Measurements from ENCODE around the gene HPCAL1.

HPCAL1 gene

DNA sequence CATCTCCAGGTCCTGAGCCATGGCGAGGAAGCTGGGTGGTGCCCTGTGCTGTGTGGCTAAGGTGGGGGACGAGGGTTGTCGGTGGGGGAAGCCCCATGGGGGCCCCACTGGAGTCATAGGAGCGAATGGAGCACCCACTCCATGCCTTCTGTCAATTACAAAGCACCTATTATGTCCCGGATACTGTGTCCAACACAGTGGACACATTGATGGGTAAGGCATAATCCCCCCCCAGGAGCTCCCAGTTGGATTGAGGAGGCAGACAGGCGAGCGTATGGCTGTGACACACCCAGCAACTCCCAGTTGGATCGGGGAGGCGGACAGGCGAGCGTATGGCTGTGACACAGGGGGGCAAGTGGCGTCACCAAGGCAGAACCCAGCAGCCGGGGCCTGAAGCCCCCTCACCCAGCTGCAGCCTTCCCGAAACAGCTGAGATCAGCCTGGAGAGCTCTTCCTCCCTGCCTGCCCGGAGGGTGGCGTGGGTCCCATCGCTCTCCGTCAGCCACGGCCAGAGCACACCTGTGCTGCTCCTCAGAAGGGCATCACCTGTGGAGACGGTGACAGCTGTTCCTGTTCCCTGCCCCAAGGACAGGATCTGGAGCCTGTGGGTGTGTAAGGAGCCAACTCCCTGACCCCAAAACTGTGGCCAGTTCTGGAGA is 69.6 kb downstream of the HPCAL1 start:
- no peak for DNase-seq

DNA sequence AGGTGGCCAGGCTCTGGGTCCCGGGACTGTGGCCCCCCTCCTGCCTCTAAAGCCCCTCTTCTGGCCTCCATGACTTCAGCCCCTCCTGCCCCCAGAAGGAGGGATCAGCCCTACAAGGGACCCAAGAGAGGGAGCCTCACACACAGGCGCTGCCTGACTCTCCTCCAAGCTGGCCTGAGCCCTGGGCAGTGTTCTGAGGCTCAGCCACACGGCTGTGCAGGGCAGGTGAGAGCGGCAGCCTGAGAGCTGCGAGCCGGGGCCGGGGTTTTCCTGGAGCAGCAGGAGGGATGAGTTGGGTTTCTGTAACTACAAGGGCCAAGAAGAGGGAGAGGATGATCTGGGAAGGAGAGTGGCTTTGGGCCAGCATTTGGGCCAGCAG is 70.1 kb downstream of the HPCAL1 start:
- DNase-seq = no peak

DNA sequence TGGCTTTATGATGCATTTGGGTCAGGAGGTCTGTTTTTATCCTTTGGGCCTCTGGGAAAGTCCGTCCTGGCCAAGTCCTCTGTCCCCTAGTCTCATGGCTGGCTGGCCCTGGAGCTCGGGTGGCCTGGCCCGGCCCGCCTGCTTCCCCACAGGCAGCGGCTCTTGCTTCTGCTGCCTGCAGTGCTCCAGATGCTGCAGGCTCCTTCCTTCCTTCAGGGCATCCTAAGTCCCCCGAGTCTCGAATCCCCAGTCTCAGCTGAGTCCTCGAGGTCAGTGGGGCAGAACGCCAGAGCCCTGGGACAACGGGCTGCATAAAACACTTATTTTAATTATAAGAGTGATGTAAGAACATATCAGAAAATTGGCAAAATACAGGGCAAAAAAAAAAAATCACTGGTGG is 71.2 kb downstream of the HPCAL1 start:
- no peak for DNase-seq

DNA sequence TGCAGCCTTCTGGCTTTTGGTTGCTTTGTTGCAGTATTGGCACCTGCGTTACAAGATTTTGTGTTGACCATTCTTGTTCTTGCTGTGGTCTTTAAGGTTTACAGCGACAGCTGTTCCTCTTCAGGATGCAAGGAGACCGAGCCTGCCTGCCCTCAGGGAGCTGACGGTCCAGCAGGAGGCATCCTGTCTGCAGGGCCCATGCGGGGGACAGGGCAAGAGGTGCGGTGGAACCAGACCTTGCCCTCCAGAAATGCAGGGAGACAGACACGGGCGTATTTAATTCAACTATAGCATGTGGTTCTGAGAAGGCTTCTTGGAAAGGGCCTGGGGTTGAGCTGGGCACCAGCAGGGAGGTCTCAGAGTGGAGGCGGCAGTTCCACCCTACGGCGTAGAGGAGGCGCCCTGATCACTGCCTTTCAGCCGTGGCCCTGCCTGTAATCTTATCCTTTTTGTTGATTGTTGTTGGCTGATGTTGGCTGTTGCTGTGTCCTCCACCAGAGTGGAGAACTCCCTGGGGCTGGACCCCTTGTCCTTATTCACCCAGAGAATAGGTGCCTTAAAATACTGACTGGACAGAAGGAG is 71.7 kb downstream of the HPCAL1 start:
- no peak for DNase-seq

DNA sequence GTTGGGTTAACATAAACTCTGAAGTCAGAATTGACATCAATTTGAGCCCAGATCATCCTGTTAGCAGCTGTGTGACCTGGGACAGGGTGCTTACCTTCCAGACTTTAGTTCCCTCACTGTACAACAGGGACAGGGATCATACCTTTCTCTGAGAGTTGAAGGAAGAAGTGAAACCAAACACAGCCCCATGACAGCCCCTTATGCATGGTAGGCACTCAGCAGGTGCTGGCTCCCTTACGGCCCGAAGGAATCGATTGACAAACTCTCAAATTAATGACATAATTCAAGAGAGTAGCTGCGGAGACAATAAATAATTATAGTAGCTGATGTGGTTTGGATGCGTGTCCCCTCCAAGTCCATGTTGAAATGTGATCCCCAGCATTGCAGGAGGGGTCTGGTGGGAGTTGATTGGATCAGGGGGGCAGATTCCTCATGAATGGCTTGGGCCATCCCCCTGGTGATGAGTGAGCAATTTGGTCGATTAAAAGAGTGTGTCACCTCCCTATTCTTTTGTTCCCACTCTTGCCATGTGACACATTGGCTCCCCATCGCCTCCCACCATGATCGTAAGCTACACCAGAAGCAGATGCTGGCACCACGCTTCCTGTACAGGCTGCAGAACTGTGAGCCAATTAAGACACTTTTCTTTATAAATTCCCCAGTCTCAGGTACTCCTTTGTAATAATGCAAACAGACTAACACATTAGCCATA is 73.0 kb downstream of the HPCAL1 start:
- DNase-seq = no peak

DNA sequence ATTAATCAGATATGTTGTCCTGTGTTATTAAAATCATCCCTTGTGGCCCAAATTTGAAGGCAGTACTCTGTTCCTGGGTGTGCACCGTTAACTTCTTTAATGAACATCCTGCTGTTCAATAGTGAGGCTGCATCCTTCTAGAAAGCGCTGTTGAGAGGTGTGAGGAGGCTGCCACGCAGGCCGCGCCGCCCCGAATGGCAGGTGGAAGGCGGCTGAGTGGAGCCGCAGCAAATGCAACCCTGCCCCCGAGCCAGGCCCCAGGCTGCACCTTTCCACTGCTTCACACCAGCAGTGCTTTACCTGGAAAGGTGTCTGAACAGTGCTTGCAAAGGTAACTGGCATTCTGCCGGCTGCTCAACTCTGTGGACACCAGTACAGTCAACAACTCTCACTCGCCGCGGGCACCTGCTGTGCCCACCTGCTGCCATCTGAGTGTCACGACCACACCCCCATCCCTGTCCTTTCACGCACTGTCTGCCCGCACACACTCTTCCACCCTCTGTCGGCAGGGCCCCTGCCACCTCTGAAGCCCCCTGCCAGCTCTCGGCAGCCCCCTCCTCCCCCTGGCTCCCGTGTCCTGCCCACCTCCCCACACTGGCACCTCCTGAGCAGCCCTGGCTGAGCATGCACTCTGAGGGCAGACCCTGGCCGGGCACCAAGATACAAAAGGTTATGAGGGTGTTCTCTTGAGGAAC is 74.5 kb downstream of the HPCAL1 start:
- no peak for DNase-seq

DNA sequence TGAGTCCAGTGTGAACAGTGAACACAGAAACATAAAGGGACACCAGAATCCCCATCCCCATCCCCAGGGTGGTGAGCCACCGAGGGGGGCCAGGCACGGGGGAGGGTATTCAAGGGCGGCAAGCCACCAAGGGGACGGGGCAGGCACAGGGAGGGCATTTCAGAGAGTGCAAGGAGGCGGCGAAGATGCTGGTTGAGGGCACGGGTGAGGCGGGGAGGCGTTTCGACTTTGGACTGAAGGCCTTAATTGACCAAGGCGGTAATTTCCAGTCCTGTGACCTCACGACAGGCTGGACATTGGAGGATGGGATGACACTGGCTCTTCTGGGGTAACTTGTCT is 75.0 kb downstream of the HPCAL1 start:
- DNase-seq = no peak

DNA sequence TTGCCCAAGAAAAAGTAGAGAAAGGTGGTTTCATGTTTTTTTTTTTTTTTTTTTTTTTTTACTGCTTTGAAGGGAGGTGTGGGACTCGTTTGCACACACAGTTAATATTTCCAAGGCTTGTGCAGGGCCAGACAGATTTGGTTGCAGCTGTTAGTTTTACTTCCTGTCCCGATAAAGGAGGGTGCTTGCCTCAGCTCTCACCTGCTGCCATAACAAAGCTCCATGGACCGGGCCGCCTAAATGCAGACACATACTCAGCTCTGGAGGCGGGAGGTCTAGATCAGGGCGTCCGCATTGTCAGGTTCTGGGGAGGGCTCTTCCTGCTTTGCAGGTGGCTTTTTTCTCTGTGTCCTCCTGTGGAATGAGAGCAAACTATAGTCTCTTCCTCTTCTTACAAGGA is 75.5 kb downstream of the HPCAL1 start:
- no peak for DNase-seq

DNA sequence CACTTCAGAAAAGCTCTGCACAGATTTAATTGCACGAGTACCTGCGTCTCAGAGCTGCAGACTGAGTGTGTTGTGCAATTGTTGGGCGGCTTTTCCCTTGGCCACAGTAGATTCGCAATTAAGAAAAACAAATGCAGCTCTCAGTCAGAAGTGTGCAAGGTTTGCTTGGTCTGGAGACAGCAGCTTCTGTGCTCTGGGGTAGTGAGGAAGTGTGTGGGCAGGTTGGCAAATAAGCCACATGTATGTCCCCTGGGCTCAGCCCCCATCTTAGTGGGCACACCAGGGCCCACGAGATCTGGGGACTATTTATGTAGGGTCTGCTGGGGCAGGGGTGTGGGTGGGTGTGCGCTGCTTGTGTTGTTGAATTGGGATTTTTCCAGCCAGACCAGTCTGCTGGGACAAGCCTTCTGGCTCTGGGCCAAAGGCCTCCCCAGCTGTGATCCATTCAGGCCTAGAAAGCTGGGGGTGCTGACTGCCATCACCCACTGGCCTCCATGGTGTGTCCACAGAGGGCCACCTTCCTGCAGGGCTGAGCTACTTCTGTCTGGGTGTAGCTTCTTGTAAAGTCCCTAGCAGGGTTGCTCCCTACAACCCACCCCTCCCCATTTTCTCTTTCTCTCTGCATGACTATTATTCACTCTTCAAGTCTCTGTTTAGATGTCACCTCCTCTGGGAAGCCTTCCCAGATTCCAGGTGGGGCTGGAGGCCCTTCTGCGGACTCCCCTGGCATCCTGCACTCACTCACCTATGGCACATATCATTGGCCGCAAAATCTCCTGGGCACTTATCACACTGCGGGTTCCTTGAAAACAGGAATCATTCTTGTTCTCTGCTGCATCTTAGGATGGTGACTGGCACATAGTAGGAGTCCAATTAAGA is 77.6 kb downstream of the HPCAL1 start:
- DNase-seq = no peak

DNA sequence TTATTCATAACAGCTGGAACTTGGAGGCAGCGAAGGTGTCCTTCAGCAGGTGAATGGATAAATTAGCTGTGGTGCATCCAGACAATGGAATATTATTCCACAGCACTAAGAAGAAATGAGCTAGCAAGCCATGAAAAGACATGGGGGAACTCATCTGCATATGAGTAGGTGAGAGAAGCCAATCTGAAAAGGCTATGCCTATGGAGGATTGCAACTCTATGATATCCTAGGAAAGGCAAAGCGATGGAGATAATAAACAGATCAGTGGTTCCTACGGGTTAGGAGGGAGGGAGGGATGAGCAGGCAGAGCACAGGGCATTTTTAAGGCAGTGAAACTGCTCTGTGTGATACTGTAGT is 79.3 kb downstream of the HPCAL1 start:
- no peak for DNase-seq

DNA sequence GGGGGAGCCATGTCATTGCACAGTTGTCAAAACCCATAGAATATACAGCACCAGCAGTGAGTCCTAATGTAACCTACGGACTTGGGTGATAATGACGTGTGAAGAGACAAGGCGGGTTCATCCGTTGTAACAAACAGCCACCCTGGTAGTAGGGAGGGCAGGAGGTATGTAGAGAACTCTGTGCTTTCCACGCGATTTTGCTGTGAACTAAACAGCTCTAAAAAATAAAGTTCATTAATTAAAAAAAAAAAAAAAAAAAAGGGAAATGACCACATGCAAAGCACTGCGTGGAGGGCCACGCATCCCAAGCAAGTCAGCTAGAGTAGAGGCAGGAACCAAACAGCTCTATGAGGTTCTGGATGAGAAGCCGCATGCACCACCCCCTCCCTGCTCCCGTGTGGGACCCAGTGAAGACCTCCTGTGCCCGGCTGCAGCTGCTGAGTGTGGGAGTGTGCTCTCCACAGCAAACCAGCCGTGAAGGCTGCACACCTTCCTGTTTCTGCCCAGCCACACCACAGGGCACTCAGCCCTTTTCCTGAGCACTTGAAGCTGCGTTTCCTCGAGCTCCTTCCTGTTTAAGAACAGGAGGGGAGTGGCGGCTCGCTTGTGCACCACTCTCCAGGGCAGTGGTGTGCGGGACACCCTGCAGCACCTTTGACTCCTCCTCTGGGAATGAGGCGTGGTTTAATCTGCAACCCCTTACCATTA is 79.8 kb downstream of the HPCAL1 start:
- DNase-seq = no peak

DNA sequence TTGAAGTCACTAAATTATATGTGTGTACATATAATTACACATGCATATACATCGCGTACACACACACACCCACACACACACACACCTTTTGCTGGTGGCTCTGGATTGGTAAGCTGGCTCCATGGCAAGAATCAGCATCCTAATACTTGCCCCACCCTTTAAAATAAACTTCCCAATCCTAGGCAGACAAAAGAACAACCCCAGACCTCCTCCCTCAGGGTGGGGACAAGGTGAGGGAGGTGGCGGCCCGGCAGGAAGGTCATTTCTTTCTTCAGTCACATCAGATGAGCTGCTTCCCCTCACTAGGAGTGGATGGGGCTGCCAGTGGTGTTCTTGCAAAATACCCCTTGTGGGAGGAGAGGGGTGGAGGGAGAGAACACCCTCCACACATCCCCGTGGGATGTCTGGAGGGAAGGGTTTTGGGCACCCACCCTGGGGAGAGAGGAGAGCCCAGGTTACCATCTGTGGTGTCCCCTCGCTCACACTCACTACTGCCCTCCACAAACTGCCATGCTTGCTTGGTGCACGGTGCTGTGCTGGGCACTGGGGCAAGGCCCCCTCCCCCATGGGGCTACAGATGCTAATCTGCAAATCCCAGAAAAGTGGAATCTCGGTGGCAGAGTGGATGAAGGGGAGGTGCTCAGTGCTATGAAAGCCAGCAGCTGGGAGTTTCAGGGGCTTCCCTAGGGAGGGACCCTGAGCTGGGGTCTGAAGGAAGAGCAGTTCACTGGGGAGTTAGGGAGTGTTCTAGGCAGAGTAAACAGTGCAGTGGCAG is 81.4 kb downstream of the HPCAL1 start:
- no peak for DNase-seq

DNA sequence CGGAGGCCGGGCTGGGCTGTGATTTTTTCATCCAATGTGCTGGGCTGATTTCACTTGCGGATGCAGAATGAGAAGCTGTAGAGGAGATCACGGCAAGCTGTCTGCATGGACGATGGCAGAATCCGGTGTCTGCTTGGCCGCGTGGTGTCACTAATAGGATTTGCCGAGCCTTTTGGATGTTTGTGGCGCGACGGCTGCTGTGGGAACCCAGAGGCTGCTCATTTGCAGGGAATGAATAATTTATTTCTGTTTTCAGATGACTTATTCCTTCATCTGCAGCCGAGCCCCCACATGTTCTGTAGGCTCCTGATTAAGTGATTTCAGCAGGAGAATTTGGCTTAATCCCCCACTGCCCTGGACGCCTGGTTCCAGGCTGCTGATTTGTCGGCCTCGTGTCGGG is 82.8 kb downstream of the HPCAL1 start:
- no peak for DNase-seq

DNA sequence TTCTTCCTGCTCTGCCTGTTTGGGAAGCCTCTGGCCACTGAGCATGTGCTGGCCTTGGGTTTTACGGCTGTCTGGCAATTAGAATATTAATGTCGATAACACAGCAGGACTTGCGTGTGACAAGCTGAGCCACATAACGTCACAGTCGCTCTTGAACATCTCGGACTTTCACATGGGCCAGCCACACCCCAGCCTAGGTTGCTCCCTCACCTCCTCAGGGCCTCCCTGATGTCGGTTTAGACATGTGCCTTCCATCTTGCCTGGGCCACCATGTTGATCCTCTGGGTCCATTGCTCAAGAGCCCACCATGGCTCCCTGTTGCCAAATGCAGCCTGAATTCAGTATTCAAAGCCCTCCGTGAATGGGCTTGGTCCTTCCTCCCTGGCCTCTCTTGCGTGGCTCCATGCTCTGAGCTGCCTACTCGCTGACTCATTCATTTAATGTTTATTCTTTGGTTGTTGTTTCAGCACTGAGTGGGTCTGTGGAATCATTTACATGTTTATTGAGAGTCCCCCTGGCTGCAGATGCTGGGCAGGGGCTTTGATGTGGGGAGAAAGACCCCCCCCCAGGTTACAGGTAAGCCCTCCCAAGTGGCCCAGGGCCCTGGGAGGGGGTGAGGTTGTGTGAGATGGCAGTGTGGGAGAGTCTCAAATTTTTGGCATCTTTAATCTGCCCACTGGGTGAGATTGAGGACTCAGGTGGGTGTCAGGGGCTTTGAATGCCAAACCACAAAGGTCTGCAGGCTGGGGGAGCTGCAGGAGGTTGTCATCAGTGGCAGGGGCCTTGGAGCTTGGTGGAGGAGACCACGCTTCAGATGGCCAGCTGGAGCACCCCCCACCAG is 83.4 kb downstream of the HPCAL1 start:
- no peak for DNase-seq

DNA sequence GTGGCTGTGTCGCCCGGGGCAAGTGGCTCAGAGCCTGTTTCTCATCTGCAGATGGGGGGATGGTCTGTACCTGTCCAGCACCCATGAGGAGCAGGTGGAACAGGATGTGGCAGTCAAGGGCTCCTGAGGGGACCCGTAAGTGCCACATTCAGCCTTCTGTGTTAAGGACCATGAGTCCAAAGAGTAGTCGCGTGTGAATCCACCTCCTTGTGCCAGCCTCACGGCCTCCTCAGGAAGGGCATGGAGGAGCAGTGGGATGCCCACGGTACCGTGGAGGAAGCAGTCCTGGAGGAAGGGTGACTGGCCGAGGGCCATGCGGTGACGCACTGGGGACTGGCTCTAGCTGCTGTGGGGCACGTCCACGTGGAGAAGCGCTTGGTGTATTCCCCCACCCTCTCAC is 84.3 kb downstream of the HPCAL1 start:
- DNase-seq = no peak

DNA sequence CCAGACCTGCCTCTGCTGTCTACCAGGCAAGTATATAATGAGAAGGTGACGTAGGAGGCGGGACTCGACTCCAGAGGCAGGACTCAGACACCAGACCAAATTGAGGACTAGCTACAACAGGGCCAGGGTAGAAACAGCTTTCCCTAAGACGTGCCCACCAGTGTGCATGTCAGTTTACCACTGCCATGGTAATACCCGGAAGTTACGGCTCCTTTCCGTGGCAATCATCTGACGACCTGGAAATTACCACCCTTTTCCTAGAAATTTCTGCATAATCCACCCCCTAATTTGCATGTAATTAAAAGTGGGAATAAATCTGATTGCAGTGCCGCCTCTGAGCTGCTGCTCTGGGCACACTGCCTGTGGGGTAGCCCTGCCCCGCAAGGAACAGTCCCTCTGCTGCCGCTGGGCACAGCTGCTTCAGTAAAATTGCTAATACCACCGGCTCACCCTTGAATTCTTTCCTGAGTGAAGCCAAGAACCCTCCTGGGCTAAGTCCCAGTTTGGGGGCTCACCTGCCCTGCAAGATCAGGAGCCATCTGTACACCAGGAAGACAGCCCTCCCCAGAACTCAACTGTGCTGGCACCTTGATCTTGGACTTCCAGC is 86.4 kb downstream of the HPCAL1 start:
- DNase-seq = no peak

DNA sequence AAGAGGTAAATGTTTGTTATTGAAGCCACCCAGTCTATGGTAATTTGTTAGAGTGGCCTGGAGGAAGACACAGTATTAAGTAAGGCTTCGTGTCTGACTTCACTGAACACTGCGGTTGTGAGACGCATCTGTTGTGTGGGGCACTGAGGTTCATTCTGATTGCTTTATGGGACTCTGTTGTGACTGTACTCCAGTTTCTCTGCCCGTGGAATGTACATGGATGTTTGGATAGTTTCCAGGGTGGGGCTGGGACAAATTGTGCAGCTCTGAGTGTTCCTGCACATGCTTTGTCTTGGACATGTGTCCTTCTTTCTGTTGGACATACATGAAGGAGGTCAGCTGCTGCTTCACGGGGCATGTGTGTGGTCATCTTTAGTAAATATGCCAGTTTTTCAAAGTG is 86.9 kb downstream of the HPCAL1 start:
- DNase-seq = no peak

DNA sequence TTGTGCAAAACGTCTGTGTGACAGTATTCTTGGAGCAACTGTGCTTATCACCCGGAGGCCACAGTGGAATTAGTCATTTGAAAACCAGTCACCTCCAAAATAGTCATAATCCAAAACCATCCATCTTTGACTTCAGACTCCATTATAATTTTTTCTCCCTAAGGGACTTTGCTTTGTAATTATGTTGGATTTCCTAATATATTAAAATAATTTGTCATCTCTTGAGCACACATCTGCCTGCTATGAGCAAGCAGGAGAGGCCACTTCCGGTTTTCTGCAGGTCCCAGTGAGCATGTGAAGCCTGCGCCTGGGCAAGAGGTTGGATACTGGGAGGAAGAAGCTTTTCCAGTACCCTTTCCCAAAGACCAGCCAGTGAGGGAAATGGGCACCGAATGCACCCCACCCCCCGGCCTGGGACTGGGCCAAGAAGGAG is 87.7 kb downstream of the HPCAL1 start:
- no peak for DNase-seq

DNA sequence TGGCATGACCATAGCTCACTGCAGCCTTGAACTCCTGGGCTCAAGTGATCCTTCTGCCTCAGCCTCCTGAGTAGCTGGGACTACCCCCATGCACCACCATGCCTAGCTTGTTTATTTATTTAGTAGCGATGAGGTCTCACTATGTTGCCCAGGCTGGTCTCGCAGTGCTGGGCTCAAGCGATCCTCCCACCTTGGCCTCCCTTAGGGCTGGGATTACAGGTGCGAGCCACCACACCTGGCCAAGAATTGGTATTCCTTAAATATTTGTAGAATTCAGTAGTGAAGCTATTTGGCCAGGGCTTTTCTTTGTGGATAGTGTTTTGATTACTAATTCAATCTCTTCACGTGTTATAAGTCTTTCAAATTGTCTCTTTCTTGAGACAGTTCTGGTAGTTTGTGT is 89.4 kb downstream of the HPCAL1 start:
- DNase-seq = no peak

DNA sequence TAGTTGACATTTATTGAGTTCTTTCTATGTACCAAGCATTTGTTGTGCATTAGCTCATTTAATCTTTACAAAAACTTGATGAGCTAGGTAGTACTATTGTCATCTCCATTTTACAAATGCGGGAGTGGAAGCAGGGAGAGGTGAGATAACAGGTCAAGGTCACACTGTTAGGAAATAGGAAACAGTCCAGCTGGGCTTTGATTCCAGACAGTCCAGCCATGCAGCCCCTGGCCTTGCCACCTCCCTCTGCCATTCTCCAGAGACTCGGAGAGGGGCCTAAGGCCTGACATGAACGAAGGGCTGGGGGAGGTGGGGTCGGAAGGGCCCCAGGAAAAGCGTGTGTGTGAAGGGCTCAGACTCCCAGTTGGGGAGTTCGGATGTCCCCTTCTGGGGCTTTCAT is 89.8 kb downstream of the HPCAL1 start:
- no peak for DNase-seq
